ENCODE results near the gene XRRA1.

GRCh38 chr11:74839446-74839845 is 109.4 kb downstream of the XRRA1 start:
- TF ChIP-seq POLR2A (IDR thresholded peaks at IDR 0.05) (no peak), CTCF (IDR thresholded peaks at IDR 0.05) (no peak)
